B cell (primary cell): ENCODE measurements around the gene FANCC. TPM values are rescaled to one million over a fixed set of nuclear protein-coding genes. Genes with fewer than 3 reads are reported as not detected.

ENCODE experiments used
- ATAC-seq: fragments of 200-7000 bp; cut with Tn5 transposase; one replicate; pipeline ENCODE4 v1.10.0; 2021; ENCODE audit warnings: low read depth, mild to moderate bottlenecking, moderate number of reproducible peaks, moderate library complexity
- CTCF ChIA-PET: fragments of 350-600 bp; sonication (Branson Sonifier 250); formaldehyde crosslinking; loops from one replicate; lab custom pipeline; 2021; ENCODE audit warnings: antibody characterized with exemption, inconsistent platforms; lab: Charles Lee
- POLR2A ChIA-PET: fragments of 350-600 bp; sonication (Branson Sonifier 250); formaldehyde crosslinking; loops from one replicate; lab custom pipeline; 2021; ENCODE audit warnings: antibody characterized with exemption; lab: Charles Lee
- DNase-seq: peaks from one replicate; pipeline ENCODE4 v3.0.0; 2013
- H2AFZ ChIP-seq: 2 replicates; pipeline ENCODE4 v1.6.1; 2012; ENCODE audit warnings: mild to moderate bottlenecking, low read depth, low read length; ENCODE audit not compliant: insufficient read depth, poor library complexity, severe bottlenecking
- H3K27ac ChIP-seq, 2 donors: 1 replicate in 1 of 2; 2 replicates in 1 of 2; pipeline ENCODE4 v1.5.1; 2012 to 2013; ENCODE audit warnings: low read length in 2 of 2, mild to moderate bottlenecking in 2 of 2, moderate library complexity in 1 of 2
- H3K27me3 ChIP-seq, 4 experiments: fragments of 200-600 bp in 1 of 4; sonication (generic) in 1 of 4; replicated peaks in 1 of 4; 1 replicate in 2 of 4; 2 replicates in 2 of 4; pipeline versions ENCODE4 v1.6.1 to v1.7.0; 2013 to 2016; ENCODE audit warnings: low read length in 3 of 4, mild to moderate bottlenecking in 2 of 4, mixed read lengths in 1 of 4, moderate library complexity in 1 of 4; ENCODE audit not compliant: insufficient read depth in 4 of 4, control insufficient read depth in 3 of 4; ENCODE audit errors: control extremely low read depth in 1 of 4
- H3K36me3 ChIP-seq, 2 experiments: replicated peaks in 1 of 2; 1 replicate in 1 of 2; 2 replicates in 1 of 2; pipeline versions ENCODE4 v1.6.1 to v1.7.1; 2013; ENCODE audit warnings: low read length in 1 of 2; ENCODE audit not compliant: insufficient read depth in 2 of 2, control insufficient read depth in 1 of 2; ENCODE audit errors: control extremely low read depth in 1 of 2, extremely low read depth in 1 of 2
- H3K4me1 ChIP-seq, 2 donors: fragments of 200-600 bp in 1 of 2; sonication (generic) in 1 of 2; 1 replicate in 1 of 2; 2 replicates in 1 of 2; pipeline versions ENCODE4 v1.5.1 to v1.6.1; 2013 to 2017; ENCODE audit warnings: low read length in 2 of 2; ENCODE audit not compliant: control insufficient read depth in 2 of 2, insufficient read depth in 2 of 2
- H3K4me2 ChIP-seq: replicated peaks from 2 replicates; pipeline ENCODE3; 2012; ENCODE audit warnings: mild to moderate bottlenecking, low read depth, low read length; ENCODE audit not compliant: poor library complexity, severe bottlenecking
- H3K4me3 ChIP-seq, 5 experiments: fragments of 200-600 bp in 1 of 5; sonication (generic) in 1 of 5; 1 replicate in 3 of 5; 2 replicates in 2 of 5; pipeline versions ENCODE4 v1.5.1 to v1.7.0; 2011 to 2016; ENCODE audit warnings: low read length in 4 of 5, mild to moderate bottlenecking in 4 of 5, low read depth in 2 of 5, control low read depth in 1 of 5, moderate library complexity in 1 of 5; ENCODE audit not compliant: insufficient read depth in 1 of 5; ENCODE audit errors: control extremely low read depth in 1 of 5, extremely low read depth in 1 of 5
- H3K79me2 ChIP-seq: fragments of 200-600 bp; sonication (generic); one replicate; pipeline ENCODE4 v1.6.0; 2016; ENCODE audit warnings: low read length; ENCODE audit not compliant: control insufficient read depth, insufficient read depth
- H3K9ac ChIP-seq: fragments of 200-600 bp; sonication (generic); 2 replicates; pipeline ENCODE4 v1.6.1; 2017; ENCODE audit warnings: mild to moderate bottlenecking, low read length, moderate library complexity
- H3K9me3 ChIP-seq, 3 donors: one replicate each; pipeline versions ENCODE4 v1.6.1 to v1.7.1; 2013; ENCODE audit warnings: low read length in 2 of 3; ENCODE audit not compliant: control insufficient read depth in 2 of 3, insufficient read depth in 1 of 3; ENCODE audit errors: control extremely low read depth in 1 of 3
- H4K20me1 ChIP-seq: 2 replicates; pipeline ENCODE4 v1.6.0; 2012; ENCODE audit warnings: mild to moderate bottlenecking, low read length; ENCODE audit not compliant: insufficient read depth, control insufficient read depth, poor library complexity, severe bottlenecking
- H3K27ac Mint-ChIP-seq: one replicate; pipeline ENCODE4 v1.8.0; 2021; ENCODE audit warnings: mixed read lengths
- H3K27me3 Mint-ChIP-seq: one replicate; pipeline ENCODE4 v1.8.0; 2021; ENCODE audit warnings: mixed read lengths
- H3K4me1 Mint-ChIP-seq: one replicate; pipeline ENCODE4 v1.8.0; 2021; ENCODE audit warnings: mixed read lengths
- H3K4me3 Mint-ChIP-seq: one replicate; pipeline ENCODE4 v1.8.0; 2021; ENCODE audit warnings: mixed read lengths
- H3K9me3 Mint-ChIP-seq: one replicate; pipeline ENCODE4 v1.8.0; 2022; ENCODE audit warnings: mixed read lengths; ENCODE audit not compliant: insufficient read depth
- CTCF ChIP-seq: fragments of 200-600 bp; IDR thresholded peaks from one replicate; pipeline ENCODE4 v1.8.0; 2022; ENCODE audit warnings: antibody characterized with exemption, mild to moderate bottlenecking
- EZH2 ChIP-seq: IDR thresholded peaks from 2 replicates; pipeline ENCODE4 v1.6.1; 2012; ENCODE audit warnings: borderline replicate concordance, low read depth, mild to moderate bottlenecking, moderate library complexity, low read length; ENCODE audit not compliant: insufficient read depth, poor library complexity, severe bottlenecking
- WGBS: methylation state at CpG from one replicate; pipeline ENCODE4 v1.1.5; 2013; ENCODE audit warnings: missing lambda C conversion rate; ENCODE audit not compliant: insufficient coverage; 5-methylcytosine and 5-hydroxymethylcytosine counted together
- intact Hi-C: fragments of 100-400 bp; cut with micrococcal nuclease; formaldehyde crosslinking; loops from one replicate; pipeline ENCODE4 v1.10.0; 2022
- polyA plus RNA-seq: library from polyadenylated mRNA; depleted of rRNA; stranded (reverse); fragments of >200 nt; gene quantifications from 2 replicates; pipeline ENCODE4 v1.2.3, GENCODE V29; 2012
- total RNA-seq, 2 donors: library from RNA; stranded (reverse); fragments of 120-200 nt in 1 of 2; gene quantifications; 1 replicate in 1 of 2; 2 replicates in 1 of 2; pipeline versions ENCODE4 v1.2.3 to v1.2.4, GENCODE V29; 2013 to 2022

Gene FANCC
- total and polyA plus RNA-seq, 2 donors (not counting 1 experiment from before 2014, with no cell fraction given), result 1.8 to 11.1 TPM

- CTCF ChIA-PET, result interaction anchor here (1.8 kb wide), 1 partner anchor 22 kb away, joined by 5 read pairs; no protein-coding TSS in a partner anchor
These were observed 134.5 kb downstream of the FANCC start for GRCh38 chr9:95182854-95183563.

More at GRCh38 chr9:95182854-95183563, 134.5 kb downstream of the FANCC start:
- intact Hi-C loops, result no loop called here
- H3K27ac ChIP-seq, result no peak overlapping the region
- 96% methylated on average over 8 of the region's 11 CpGs for WGBS
- H2AFZ ChIP-seq, result no peak overlapping the region
- H3K27me3 Mint-ChIP-seq, result no peaks in the 10 kb centered on the region
- H3K79me2 ChIP-seq, result no peaks in the 10 kb centered on the region
- no peak overlapping the region for H3K4me2 ChIP-seq
- no peaks in the 10 kb centered on the region for H3K27me3 ChIP-seq
- no peaks in the 10 kb centered on the region for H3K4me1 ChIP-seq
- DNase-seq, result no peak
- no peaks in the 10 kb centered on the region for H3K4me1 Mint-ChIP-seq
- no peaks in the 10 kb centered on the region for H3K9me3 ChIP-seq
- H3K4me3 Mint-ChIP-seq, result no peak overlapping the region
- POLR2A ChIA-PET, result no interaction called here
- TF ChIP-seq CTCF (no peak), EZH2 (no peak)
- no peak overlapping the region for H3K4me3 ChIP-seq
- H3K36me3 ChIP-seq, result no peaks in the 10 kb centered on the region
- H3K27ac Mint-ChIP-seq, result no peak overlapping the region
- H4K20me1 ChIP-seq, result no peaks in the 10 kb centered on the region
- H3K9ac ChIP-seq, result no peak overlapping the region
- ATAC-seq, result no peak
- H3K9me3 Mint-ChIP-seq, result no peaks in the 10 kb centered on the region
